ENCODE results near the gene ZNF853. TPM values are rescaled to one million over a fixed set of nuclear protein-coding genes. Genes with fewer than 3 reads are reported as not detected.

ZNF853 gene
- total RNA-seq = 13.7 and 14.3 TPM in 2 replicates
- long read RNA-seq, partial matches to known transcripts = 0 of 1 reads
- long read RNA-seq, other reads (novel, unspliced or antisense) = 1 of 1 reads

GRCh38 chr7:6614953-6615722, at the start of gene ZNF853:
Gene ZNF853, plus strand, starts transcription at chr7:6615610. Its CDS starts 565 bp downstream, at chr7:6616175.
- Mint-ChIP-seq H3K27me3 (no peaks in the 10 kb centered on the region), H3K9me3 (ENCODE audit: low read depth) (no peaks in the 10 kb centered on the region), H3K4me1 (ENCODE audit: low read depth) (peaks cover 6% of the 10 kb centered on the region), H3K27ac (peak within 1 kb of the TSS; percentile 89), H3K4me3 (ENCODE audit: low read depth) (peak within 1 kb of the TSS; percentile 75), H3K36me3 (ENCODE audit: insufficient read depth) (no peaks in the 10 kb centered on the region)
- TF ChIP-seq, protein P1, sequence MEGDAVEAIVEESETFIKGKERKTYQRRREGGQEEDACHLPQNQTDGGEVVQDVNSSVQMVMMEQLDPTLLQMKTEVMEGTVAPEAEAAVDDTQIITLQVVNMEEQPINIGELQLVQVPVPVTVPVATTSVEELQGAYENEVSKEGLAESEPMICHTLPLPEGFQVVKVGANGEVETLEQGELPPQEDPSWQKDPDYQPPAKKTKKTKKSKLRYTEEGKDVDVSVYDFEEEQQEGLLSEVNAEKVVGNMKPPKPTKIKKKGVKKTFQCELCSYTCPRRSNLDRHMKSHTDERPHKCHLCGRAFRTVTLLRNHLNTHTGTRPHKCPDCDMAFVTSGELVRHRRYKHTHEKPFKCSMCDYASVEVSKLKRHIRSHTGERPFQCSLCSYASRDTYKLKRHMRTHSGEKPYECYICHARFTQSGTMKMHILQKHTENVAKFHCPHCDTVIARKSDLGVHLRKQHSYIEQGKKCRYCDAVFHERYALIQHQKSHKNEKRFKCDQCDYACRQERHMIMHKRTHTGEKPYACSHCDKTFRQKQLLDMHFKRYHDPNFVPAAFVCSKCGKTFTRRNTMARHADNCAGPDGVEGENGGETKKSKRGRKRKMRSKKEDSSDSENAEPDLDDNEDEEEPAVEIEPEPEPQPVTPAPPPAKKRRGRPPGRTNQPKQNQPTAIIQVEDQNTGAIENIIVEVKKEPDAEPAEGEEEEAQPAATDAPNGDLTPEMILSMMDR (IDR thresholded peaks at IDR 0.05; ENCODE audit: unreplicated experiment) = peak; percentile 16
- peak; percentile 34 for DNase-seq (ENCODE audit: low spot score, unreplicated experiment)

GRCh38 chr7:6565655-6566054, 49.8 kb upstream of the ZNF853 start:
- Mint-ChIP-seq H3K4me3 (ENCODE audit: low read depth) (no peak overlapping the region), H3K27ac (no peak overlapping the region), H3K9me3 (ENCODE audit: low read depth) (no peaks in the 10 kb centered on the region), H3K27me3 (no peaks in the 10 kb centered on the region), H3K4me1 (ENCODE audit: low read depth) (no peaks in the 10 kb centered on the region), H3K36me3 (ENCODE audit: insufficient read depth) (no peaks in the 10 kb centered on the region)
- no peak for DNase-seq (ENCODE audit: low spot score, unreplicated experiment)
- TF ChIP-seq, protein P1 (IDR thresholded peaks at IDR 0.05; ENCODE audit: unreplicated experiment) = no peak

DNA sequence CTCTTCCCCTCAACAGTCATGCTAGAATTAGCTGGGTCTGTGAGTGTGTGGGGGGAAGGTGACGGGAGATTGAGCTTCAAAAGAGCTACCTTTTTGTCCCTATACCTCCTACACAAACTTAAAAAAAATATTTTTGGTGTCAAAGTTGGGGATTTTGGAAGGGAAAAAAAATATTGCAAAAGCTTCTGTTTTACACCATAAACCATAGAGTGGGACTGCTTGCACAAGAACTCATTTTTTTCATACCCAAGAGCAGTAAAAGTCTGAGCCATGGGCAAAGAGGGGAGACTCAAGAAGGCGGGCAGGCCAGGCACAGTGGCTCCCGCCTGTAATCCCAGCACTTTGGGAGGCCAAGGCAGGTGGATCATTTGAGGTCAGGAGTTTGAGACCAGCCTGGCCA, 47.5 kb upstream of the ZNF853 start:
- Mint-ChIP-seq H3K27ac (no peak overlapping the region), H3K9me3 (ENCODE audit: low read depth) (no peaks in the 10 kb centered on the region), H3K4me3 (ENCODE audit: low read depth) (no peak overlapping the region), H3K4me1 (ENCODE audit: low read depth) (no peaks in the 10 kb centered on the region), H3K27me3 (peaks cover 3% of the 10 kb centered on the region), H3K36me3 (ENCODE audit: insufficient read depth) (no peaks in the 10 kb centered on the region)
- TF ChIP-seq, protein P1 (IDR thresholded peaks at IDR 0.05; ENCODE audit: unreplicated experiment) = no peak
- DNase-seq (ENCODE audit: low spot score, unreplicated experiment) = no peak

DNA sequence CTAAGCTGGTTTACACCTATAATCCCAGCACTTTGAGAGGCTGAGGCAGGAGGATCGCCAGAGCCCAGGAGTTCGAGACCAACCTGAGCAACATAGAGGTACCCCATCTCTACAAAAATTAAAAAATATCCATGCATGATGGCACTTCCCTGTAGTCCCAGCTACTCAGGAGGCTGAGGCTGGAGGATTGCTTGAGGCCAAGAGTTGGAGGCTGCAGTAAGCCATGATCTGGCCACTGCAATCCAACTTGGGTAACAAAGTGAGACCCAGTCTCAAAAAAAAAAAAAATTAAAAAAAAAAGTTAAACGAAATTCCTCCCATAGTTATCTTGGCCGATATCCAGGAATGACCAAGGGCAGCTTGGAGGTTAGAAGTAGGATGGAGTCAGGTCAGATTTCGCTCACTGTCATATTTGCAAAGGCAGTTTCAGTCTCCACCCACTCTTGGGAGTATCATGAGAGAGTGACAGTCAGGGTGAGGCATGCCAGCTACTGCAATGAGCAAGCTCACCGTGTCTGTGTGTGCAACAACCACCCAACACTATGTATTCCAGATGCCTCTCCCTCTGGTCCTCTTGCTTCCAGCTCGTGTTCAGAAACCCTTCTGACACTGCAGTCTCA, 44.1 kb upstream of the ZNF853 start:
- no peak for DNase-seq (ENCODE audit: low spot score, unreplicated experiment)
- peaks cover 3% of the 10 kb centered on the region for H3K27me3 Mint-ChIP-seq
- H3K36me3 Mint-ChIP-seq (ENCODE audit: insufficient read depth) = no peaks in the 10 kb centered on the region
- TF ChIP-seq, protein P1 (IDR thresholded peaks at IDR 0.05; ENCODE audit: unreplicated experiment) = no peak
- no peak overlapping the region for H3K27ac Mint-ChIP-seq
- H3K9me3 Mint-ChIP-seq (ENCODE audit: low read depth) = no peaks in the 10 kb centered on the region
- H3K4me3 Mint-ChIP-seq (ENCODE audit: low read depth) = no peak overlapping the region
- no peaks in the 10 kb centered on the region for H3K4me1 Mint-ChIP-seq (ENCODE audit: low read depth)

DNA sequence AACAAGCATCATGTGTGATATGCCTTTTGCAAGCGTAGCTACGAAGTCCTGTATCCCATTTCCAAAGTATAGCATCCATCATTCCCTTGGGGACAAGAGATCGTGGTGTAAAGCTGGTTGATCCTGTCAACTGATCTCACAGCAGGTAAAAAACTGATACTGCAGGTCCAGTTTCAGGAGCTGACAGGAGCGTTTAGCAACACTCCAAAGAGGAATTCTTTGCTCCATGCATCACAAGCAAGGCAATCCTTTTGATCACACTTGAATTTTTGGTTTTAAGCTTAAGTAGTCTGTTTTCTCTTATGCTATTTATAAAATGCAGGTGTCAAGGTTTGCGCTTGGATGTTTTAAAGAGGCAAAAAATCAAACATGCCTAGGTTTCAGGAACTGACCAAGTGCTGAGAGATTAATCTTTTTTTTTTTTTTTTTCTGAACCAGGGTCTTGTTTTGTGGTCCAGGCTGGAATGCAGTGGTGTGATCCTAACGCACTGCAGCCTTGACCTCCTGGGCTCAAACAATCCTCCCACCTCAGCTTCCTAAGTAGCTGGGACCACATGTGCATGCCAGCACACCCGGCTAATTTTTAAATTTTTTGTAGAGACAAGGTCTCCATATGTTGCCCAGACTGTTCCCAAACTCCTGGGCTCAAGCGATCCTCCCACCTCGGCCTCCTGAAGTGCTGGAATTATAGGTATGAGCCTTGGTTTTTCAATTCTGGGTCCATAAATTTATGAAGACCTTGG, 40.0 kb upstream of the ZNF853 start:
- H3K27me3 Mint-ChIP-seq = peaks cover 3% of the 10 kb centered on the region
- H3K9me3 Mint-ChIP-seq (ENCODE audit: low read depth) = no peaks in the 10 kb centered on the region
- H3K4me1 Mint-ChIP-seq (ENCODE audit: low read depth) = peaks cover 13% of the 10 kb centered on the region
- peak overlapping the region; percentile 33 for H3K4me3 Mint-ChIP-seq (ENCODE audit: low read depth)
- no peak for DNase-seq (ENCODE audit: low spot score, unreplicated experiment)
- peaks cover 4% of the 10 kb centered on the region for H3K36me3 Mint-ChIP-seq (ENCODE audit: insufficient read depth)
- H3K27ac Mint-ChIP-seq = no peak overlapping the region
- TF ChIP-seq, protein P1 (IDR thresholded peaks at IDR 0.05; ENCODE audit: unreplicated experiment) = no peak
